GM18861 (cell line): ENCODE measurements around the gene KTI12.

ENCODE experiments used
- ATAC-seq: cut with Tn5 transposase; IDR thresholded peaks from one replicate; pipeline ENCODE4 v1.9.1; 2021; ENCODE audit not compliant: unreplicated experiment

KTI12 gene

DNA sequence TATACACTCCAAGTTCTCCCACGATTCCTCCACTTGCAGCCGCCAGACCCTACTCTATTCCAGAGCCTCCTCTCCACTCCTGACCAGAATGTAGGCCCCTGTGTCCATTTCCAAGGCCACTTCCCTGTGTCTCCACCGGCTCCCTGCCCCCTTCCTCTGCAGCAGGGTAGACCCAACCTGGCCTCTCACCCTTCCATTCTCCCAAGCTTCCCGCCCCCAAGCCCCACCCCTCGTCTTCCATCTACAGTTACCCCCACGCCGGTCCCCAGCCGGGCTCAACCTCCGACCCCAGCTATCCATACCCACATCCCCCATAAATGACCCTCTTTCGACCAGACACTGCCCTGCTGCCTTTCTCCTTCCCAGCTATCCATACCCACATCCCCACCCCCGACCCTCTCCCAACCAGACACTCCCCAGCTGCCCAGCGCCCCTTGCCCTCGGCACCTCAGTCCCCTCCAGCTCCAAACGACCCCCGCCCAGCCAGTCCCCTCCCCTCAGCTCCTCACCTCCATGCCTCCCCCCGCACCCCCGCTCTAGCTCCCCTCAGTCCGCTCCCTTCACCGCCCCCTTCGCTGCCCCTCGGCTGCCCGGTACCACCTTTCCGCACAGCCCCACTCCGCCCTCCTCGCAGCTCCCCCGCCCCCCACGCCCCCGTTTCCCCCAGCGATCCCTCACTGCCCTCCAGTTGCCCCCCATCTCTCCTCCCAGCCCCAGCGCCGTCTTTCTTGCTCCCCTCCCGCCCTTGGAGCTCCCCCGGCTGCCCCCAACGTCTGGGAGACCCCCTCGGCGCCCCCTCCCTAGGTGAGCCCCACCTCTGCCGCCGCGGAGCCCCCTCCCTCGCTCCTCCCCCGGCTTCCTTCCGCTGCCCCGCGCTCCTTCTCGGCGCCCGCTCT lies 43.8 kb downstream of the KTI12 start:
- no peak for ATAC-seq

DNA sequence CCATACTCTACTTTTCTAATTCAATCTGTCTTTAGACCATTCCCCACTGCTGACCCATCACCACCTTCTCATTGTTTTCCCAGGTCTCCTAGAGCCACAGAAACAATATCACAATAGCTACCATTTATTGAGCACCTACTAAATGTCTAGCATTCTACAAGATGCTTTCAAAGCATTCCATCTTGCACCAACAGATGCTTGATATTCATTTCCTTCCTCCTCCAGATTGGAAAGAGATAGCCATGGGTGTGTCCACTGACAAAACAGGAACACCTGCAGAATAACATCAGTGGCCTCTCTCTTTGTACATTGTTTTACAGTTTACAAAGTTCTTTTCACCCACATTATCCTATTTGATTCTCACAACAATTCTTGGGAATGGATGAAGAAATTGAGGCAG lies 45.4 kb downstream of the KTI12 start:
- ATAC-seq, result no peak

- ATAC-seq, result no peak
These were observed 46.9 kb downstream of the KTI12 start for GRCh38 chr1:51986718-51987117.

DNA sequence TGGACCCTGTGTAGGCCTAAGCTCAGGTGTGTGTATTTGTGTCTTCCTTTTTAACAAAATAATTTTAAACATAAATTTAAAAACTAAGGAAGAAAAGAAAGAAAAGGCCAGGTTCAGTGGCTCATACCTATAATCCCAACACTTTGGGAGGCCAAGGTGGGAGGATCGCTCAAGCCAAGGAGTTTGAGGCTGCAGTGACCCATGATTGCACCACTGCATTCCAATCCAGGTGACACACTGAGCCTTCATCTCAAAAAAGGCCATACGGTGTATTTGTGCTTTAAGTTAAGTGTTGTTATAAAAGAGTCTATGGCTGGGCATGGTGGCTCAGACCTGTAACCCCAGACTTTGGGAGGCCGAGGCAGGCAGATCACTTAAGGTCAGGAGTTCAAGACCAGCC lies 51.4 kb downstream of the KTI12 start:
- ATAC-seq, result no peak
